GM18505 (cell line): Measurements from ENCODE around the gene ELOVL1.

ENCODE experiments used
- ATAC-seq: cut with Tn5 transposase; IDR thresholded peaks from one replicate; pipeline ENCODE4 v1.9.1; 2021; ENCODE audit not compliant: unreplicated experiment
- POLR2A ChIP-seq: IDR thresholded peaks from 4 replicates; pipeline ENCODE4 v1.6.1; 2011; ENCODE audit warnings: borderline replicate concordance; ENCODE audit not compliant: insufficient read depth, insufficient read length; ENCODE audit errors: extremely low read depth

The ELOVL1 gene

DNA sequence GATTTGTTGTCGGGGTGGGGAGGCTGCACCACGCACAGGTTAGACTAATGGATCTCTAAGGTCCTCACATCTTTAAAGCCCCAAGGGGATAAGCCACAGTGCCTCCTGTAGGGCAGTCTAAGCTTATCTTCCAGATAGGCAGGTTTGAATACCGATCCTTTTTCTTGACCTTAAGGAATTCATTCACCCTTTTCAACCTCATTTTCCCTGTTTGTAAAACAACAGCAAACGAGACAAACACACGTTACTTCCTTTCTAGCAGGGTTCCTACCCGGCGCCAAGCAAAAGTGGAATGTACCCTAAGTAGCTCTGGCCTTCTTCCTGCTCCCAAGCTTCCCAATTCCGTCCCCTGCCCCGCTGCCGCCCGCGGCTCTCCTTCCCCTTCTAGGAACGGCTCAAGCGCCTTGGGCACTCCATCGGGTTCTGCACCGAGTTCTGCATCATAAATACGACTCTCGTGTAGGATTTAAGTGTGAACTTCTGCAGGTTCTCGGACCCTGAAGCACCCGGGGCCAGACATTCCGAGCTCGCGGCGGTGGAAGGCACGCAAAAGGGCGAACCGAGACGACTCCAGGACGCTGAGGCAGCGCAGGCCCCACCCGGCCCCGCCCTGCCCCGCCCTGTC lies 9.6 kb downstream of the ELOVL1 start:
- TF ChIP-seq POLR2A, result peak; percentile 70
- ATAC-seq, result peak; percentile 13

DNA sequence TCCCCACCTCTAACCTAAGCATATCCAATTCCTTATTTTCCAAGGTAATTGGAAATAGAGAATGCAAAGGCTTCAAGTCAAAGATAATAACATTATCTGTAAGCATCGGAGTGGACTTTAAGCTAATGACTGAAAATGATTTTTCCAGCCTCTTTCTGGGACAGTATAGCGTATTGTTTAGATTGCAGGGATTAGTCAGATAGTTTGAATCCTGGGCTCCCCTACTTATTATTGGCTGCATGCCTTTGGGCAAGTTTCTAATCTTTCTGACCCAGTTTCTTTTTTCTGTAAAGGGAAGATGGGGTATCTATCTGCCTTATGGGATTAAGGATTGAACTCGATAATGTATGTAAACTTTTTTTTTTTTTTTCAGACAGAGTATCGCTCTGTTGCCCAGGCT lies 10.6 kb downstream of the ELOVL1 start:
- TF ChIP-seq POLR2A, result no peak
- no peak for ATAC-seq

DNA sequence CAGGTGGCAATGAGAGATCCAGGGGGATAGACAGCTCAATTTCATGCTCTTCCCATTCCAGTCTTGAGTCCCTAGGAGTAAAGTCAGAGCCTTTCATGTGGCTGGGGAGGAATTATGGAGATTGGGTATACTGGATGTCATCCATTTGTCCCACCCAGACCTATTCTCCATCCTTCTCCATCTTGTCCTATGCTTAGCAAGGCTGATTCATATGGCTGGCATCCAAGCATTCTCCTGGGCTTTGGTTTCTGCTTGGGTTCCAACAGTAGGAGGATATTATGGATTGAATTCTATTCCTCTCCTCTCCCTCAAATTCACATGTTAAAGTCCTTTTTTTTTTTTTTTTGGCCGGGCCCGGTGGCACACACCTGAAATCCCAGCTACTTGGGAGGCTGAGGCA lies 12.9 kb downstream of the ELOVL1 start:
- TF ChIP-seq POLR2A, result no peak
- no peak for ATAC-seq

DNA sequence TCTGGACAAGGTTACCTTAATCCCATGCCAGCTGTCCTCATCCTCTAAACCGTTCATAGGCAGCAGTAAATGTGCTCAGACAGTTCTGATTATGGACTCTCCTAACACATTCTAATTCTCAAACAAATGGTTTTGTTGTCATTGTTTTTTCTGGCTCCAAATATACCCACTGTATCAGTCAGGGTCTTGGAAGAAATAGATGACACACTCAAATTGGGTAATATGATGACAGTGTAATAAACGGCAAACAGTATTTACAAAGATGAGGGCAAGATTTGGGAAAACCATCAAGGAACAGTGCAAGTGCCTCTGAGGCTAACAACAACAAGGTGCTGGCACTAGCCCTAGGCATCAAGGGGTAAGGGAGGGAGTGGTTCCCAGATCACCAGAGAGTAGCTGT lies 13.3 kb downstream of the ELOVL1 start:
- no peak for ATAC-seq
- TF ChIP-seq POLR2A, result no peak

DNA sequence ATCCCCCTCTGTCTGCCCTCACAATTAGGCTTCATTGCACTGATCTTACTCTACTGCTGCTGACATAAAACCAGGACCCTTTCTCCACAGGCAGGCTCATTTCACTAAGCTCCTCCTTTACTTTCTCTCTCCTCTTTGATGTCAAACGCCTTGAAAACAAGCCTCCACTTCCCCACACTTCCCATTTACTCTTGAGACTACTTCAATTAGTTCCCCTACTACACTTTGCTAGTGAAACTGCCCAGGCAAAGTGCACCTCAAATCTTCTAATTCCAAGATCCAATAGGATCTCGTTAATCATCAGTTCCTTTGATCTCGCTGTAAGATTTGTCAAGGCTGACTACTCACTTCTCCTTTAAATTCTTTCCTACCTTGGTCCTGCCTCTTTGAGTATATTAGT lies 14.9 kb downstream of the ELOVL1 start:
- TF ChIP-seq POLR2A, result no peak
- ATAC-seq, result no peak

DNA sequence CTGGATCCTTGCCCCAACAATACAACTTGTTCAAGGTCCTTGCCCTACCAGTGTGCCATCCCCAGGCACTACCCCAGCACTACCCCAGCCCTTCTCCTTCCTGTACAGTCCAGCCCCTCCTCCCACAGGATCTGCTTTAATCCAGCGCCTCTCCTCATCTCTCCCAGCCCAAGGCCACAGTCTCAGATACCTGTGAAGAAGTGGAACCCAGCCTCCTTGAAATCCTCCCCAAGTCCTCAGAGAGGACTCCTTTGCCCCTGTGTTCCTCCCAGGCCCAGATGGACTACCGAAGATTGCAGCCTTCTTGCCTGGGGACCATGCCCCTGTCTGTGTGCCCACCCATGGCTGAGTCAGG lies 15.5 kb downstream of the ELOVL1 start:
- ATAC-seq, result no peak
- no peak for TF ChIP-seq POLR2A

DNA sequence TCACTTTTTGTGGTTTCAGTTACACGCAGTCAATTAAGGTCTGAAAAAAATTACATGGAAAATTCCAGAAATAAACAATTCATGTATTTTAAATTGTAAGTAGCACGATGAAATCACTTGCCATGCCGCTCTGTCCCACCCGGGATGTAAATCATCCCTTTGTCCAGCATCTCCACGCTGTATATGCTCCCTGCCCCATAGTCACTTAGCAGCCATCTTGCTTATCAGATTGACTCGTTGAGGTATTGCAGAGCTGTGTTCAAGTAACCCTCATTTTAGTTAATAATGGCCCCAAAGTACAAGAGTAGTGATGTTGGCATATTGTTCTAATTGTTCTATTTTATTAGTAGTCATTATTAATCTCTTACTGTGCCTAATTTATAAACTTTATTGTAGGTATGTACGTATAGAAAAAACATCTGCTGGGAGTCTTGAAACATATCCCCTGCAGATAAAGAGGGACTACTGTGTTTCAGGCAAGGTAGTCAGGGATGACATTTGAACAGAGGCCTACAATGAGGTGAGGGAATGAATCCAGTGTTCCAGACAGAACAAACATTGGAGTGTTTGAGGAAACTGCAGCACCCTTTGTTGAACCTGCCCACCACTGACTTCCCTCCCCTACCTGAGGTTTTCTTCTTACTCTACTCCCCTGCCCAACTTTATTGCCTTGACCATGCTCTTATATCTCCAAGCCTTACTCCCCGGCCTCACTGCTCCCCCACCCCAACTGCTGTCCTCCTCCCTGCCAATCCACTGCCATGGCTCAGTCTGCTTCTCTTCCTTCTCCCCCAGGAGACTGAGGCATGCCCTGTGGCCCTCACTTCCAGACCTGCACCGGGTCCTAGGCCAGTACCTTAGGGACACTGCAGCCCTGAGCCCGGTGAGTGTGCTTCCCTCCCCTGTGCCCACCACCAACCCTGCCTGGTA lies 16.1 kb downstream of the ELOVL1 start:
- no peak for TF ChIP-seq POLR2A
- no peak for ATAC-seq

DNA sequence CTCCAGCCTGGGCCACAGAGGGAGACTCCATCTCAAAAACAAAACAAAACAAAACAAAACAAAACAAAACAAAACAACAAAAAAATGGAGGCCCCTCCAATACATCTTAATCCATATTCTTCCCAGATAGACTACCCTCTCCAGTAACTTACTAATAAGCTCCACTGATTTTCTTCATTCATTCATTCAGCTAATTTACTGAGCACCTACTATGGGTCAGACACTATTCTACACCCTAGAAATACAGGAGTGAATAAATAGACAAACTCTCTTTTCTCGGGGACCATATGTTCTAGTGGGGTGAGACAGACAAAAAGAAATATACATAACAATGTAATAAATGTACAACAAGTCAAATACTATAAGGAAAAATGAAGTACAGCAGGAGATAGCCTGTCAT lies 16.8 kb downstream of the ELOVL1 start:
- ATAC-seq, result no peak
- TF ChIP-seq POLR2A, result no peak

DNA sequence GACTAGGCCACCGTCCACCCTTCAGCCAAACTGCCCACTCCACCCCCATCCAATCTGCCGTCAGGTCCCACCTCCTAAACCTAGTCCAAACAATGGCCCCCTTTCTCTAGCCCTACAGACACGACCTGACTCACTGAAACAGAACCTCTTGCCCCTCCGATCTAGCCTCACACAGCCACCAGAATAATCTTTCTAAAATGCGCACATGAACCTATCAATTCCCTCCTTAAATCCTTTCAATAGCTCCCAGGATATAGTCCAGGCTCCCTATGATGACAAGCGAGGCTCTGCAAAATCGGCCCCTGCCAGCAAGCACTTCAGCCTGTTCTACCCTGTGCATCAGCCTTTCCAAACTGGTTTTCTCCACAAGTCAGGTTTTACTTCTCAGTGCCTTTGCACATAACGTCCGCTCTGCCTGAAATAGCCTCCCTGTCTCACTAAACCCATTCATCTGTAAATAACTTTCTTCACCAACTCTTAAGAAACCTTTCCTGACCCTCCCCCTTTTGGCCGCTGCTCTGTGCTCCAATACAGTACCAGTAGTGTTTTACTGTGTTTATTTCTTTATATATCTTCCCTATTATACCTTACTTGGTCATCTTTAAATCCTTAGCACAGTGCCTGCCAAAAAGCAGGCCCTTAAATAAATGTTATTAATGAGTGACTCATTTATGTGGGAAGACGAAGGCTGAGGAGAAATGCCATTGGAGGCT lies 18.1 kb downstream of the ELOVL1 start:
- TF ChIP-seq POLR2A, result no peak
- ATAC-seq, result no peak

DNA sequence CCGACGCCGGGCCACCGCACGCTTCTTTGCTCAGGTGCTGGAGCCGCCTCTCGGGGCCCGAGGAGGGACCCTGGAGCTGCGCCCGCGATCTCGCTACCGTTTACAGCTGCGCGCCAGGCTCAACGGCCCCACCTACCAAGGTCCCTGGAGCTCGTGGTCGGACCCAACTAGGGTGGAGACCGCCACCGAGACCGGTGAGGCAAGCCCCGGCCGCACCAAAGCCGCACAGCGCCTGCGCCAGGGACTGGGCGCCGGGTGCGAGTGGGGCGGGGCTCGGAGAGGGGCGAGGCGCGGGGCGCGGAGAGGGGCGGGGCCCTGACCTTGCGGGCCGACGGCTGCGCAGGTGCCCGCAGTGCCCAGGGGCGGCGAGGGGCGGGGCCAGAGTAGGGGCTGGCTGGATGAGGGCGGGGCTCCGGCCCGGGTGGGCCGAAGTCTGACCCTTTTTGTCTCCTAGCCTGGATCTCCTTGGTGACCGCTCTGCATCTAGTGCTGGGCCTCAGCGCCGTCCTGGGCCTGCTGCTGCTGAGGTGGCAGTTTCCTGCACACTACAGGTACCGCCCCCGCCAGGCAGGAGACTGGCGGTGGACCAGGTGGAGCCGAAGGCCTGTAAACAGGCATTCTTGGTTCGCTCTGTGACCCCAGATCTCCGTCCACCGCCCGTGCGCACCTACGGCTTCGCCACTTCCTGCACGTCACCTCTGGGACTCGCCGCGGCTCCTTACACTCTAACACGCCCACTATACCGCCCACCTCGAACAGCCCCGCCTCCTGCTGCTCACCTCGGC lies 18.8 kb downstream of the ELOVL1 start:
- peak; percentile 68 for ATAC-seq
- peak; percentile 62 for TF ChIP-seq POLR2A

DNA sequence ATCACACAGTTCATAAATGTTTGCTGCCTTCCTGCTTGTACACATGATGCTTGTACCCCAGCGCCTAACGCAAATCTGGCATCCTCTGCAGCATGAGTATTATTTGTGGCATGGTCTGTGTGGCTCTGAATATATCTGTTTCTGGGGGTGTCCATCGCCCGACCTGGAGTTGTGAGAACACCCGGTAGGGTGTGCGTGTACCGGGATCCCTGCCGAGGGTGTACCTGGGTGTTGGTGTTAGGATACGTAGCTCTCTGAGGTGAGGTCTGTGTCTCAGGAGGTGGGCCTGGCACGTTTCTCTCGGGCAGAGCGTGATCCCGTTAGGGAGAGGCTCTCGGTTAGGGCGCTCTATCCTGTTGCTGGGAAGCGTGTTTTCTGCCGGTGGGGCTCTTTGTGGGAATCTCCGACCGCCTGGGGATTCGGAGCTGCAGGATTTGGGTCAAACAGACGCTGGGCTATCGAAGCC lies 19.4 kb downstream of the ELOVL1 start:
- ATAC-seq, result no peak
- no peak for TF ChIP-seq POLR2A

DNA sequence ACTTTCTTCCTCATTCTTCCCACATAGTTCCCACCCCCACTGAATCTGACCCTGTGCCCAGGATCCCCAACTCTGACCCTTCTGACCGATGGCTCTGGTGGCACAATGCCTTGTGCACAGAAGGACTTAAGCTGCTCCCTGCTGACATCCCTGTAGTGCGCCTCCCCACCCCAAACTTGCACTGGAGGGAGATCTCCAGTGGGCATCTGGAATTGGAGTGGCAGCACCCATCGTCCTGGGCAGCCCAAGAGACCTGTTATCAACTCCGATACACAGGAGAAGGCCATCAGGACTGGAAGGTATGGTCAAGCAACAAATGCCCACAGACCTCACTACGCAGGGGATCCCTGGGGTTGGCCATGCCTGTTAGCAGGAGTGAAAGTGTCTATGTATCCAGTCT lies 21.2 kb downstream of the ELOVL1 start:
- TF ChIP-seq POLR2A, result no peak
- no peak for ATAC-seq

DNA sequence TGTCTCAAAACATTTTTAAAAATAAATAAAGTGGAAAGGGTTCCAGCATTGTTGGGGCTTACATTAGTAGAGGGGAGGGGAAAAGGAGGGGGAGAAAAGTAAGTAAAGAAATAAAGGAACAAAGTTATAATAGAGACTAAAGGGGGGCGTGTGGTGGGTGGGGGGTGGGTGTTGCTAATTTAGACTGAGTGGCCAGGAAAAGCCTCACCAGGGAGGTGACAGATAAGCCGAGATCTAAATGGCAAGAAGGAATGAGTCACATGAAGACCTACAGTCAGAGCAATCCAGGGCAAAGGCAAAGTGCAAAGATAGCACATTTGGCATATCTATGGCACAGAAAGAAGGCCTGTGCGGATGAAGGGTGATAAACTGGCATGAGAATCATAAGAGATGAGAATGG lies 22.7 kb downstream of the ELOVL1 start:
- no peak for ATAC-seq
- no peak for TF ChIP-seq POLR2A
